HUDEP-2 (cell line): ENCODE measurements around the gene TMEM127.

ENCODE experiments used
- DNase-seq, 76 experiments: peaks; one replicate each; lab custom pipeline; 2025; ENCODE audit not compliant: unreplicated experiment in 76 of 76; lab: John Stamatoyannopoulos, UW

Gene TMEM127

DNA sequence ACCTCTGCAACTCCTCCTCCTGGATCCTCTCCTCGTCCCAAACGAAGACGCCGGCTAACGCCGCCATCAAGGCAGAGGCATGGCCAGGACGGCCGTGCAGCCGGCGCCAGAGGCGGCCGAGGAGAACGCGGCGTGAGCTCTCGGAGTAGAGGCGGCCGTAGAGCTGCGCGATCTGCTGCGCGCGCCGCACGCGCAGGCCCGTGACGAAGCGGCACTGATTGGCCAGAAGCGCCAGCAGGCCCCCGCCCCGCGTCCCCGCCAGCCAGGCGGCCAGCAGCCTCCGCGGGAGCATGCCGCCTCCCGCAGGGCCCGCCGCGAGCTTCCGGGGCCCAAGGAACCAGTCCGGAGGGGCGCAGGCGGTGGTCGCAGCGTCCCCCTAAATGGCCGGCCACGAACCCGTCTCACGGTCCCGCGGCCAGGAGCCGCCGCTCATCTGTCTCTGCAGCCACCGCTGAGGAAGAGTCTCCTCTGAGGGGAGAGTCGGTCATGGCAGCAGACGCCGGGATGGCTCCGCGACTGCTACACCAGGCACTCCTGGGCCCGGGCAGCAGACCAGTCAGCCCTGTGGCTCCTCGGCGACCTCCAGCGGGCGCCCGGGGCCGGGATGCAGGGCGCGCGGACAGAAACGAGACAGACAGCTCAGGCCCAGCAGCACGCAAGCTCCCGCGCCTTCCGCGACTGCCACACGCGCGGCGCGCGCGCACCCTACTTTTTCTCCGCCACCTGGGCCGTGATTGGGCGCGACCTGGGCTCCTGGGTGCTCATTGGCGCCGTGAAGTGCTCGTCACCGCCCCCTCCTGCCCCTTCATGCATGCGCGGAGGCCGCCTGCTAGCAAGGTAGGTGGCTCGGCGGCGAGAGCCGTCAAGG, 57.4 kb downstream of the TMEM127 start, which contains the start of gene STARD7:
TSS of gene STARD7 (minus strand) at position 685 of the 868 bp plus-strand sequence. CDS start at position 292, 393 bp downstream.
- DNase-seq, result peak; percentile 77 to 98 (median 96)

DNA sequence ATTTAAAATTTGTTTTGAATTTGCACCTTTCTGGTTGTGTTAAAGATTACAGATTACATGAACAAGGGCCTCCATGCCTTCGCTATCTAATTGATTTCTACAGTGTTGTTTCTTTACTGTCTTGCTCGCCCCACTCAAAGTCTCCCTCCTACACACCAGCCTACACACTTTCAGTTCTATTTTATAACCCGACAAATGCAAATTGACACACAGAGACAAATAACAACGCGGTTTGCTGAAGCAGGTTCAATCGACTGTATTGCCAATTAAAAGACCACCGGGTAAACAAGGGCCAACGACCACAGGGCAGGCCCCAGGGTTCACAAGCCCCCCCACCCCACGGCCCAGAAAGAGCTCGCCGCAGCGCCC, 58.0 kb downstream of the TMEM127 start:
- no peak for DNase-seq

DNA sequence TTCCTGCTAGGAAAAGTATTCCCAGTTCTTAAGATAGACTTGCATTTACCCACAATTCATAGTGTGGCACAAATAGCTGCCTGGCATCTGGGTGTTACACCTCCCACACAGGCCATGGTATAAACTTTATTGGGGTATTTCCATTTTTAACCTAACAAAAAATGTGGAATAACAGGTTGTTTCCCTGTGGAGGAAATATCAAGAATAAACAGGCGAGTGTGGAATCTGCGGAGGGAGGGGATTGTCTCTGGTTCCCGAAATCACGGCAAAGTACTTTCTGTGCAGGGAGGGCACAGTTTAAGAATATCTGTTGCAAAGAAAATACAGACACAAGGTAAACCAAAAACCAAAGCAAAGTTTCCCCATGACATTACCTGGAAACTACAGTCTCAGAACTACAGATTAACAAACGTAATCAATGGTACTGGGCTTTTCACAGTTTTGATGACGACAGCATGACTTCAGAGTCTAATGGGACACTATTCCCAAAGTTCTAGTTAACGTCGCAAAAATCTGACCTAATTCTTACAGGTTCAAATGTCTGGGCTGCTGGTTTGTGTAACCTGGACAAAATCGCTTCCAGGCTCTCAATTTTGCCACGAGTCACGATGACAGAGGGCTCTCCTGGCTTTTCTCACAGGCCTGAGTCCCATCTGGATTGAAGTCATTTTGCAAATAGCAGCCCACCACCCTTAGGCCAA, 58.6 kb downstream of the TMEM127 start:
- no peak for DNase-seq

DNA sequence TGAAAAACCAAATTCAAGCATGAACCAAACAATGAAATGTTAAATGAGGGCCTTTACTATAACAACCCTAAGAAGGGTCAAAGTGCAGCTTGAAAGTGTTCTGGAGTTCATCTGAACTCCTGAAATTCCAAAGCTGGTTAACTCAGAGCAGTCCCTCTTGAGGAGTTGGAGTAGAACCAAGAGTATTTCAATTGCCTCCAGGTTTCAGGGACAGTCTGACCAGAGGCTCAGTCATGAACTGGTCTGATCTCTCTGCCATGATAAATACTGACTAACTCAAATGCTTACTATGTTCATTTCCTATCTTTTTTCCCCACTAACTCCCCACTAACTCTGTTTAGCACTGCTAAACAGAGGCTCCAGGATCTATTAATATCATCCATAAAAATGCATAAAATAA, 59.9 kb downstream of the TMEM127 start:
- DNase-seq, result no peak

DNA sequence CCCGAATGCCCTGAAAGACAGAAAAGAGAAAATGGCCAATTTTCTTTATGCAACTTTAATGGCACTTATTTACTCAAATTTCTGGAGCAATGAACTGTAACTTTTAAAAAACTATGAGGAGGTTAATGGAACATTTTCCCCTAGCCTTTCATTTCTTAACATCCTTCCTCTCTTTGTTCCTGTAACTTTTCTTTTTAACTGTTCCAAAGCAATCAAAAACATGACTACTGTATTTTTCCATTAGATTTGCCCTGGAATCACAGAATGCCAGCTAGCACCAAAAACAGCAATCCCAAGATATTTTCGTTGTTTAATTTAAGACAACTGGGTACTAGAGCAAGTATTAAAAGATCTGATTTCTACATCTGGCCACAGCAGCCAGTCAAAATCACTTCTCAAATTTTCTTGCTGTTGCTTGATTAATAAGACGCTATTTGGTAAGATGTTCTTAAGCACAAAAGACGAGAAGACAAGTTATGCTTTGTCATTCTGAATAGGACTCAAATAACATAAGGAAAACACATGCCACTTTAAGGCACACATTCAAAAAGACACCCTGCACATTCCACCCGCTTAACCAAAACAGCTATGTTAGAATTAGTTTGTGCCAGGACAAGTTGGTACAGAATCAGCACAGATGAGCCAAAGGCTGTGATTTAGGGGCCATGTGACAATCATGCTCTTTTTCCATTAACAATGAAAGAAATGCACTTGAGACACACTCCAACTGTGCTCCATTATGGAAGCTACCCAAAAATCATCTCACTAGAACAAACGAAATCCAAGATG, 60.8 kb downstream of the TMEM127 start:
- DNase-seq, result no peak

DNA sequence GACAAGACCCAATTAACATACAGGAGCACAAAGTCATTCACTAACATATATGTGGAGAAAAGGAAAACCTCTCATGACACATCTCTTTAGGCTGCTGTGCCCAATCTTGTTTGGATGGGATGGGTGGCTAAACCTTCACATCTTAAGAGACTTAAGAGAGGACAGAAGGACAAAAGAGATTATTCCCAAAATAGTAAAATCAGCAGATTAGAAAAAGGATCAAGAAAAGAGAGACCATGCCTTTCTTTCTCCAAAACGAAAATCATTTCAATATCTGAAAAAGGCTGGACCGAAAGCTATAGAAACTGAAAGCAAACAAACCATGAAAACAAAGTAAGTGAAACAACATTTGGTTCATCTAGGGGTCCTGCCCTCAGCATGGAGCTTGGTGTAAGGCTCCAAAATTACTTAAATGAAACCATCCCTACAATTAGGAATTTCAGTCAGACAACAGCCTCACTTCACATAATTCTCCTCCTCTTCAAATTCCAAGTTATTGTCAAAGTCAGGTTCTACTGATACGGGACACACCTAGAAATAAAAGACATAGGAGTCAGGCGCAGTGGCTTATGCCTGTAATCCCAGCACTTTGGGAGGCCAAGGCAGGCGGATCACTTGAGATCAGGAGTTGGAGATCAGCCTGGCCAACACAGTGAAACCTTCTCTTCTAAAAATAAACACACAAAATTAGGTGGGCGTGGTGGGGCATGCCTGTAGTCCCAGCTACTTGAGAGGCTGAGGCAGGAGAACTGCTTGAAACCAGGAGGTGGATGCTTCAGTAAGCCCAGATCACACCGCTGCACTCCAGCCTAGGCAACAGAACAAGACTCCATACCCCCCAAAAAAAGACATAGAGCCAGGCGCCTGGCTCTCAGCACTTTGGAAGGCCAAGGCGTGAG, 62.4 kb downstream of the TMEM127 start:
- DNase-seq, result no peak

DNA sequence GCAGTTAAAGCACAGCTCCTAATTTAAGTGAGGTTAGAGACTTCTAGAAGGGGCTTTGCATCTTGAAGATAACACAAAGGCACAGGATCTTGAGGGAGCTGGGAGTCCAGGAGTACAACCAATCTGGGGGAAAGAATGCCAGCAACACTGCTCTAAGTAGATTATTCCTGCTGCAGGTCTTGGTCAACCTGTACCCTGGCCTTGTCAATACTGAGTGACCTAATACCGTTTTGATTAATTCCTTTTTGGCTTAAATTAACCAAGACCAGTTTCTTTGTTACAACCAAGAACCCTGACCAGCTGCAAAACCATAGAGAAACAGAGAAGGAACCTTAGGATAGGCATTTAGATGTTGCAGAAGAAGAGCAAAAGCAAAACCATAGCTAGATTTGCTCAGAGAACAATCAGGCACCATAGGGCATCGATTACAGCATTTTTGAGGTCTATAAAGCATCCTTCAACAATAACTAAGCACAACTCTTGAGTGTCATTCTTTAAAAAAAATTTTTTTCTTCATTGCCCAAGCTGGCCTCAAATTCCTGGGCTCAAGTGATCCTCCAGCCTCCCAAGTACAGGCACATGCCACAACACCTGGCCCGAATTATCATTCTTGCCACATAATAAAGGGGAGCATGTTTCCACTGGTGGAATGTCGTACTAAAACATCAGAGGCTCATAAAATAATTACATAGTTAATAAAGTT, 63.5 kb downstream of the TMEM127 start:
- DNase-seq, result no peak

DNA sequence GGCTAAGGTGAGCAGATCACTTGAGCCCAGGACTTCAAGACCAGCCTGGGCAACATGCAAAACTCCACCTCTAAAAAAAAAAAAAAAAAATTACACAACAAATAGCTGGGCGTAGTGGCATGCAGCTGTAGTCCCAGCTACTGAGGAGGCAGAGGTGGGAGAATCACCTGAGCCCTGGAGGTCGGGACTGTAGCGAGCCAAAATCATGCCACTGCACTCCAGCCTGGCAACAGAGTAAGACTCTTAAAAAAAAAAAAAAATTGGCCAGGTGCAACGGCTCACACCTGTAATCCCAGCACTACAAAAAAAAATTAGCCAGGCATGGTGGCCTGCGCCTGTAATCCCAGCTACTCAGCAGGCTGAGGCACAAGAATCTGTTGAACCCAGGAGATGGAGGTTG, 64.5 kb downstream of the TMEM127 start:
- DNase-seq, result no peak

DNA sequence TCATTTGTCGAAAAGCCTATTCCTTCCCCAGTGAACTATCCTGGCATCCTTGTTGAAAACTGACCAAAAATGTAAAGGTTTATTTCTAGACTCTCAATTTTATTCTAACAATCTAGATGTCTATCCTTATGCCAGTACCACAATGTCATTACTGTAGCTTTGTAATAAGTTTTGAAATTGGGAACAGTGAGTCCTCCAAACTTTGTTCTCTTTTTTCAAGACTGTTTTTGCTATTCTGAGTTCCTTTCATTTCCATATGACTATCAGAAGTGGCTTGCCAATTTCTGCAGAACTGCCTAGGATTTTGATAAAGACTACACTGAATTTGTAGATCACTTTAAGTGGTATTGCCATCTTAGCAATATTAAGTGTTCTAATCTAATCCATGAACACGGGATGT, 66.9 kb downstream of the TMEM127 start:
- DNase-seq, result no peak
